ENCODE results near the gene SLC22A24. TPM values are rescaled to one million over a fixed set of nuclear protein-coding genes. Genes with fewer than 3 reads are reported as not detected.

The SLC22A24 gene, protein sequence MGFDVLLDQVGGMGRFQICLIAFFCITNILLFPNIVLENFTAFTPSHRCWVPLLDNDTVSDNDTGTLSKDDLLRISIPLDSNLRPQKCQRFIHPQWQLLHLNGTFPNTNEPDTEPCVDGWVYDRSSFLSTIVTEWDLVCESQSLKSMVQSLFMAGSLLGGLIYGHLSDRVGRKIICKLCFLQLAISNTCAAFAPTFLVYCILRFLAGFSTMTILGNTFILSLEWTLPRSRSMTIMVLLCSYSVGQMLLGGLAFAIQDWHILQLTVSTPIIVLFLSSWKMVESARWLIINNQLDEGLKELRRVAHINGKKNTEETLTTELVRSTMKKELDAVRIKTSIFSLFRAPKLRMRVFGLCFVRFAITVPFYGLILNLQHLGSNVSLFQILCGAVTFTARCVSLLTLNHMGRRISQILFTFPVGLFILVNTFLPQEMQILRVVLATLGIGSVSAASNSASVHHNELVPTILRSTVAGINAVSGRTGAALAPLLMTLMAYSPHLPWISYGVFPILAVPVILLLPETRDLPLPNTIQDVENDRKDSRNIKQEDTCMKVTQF
- not detected in 2 replicates for total RNA-seq

DNA sequence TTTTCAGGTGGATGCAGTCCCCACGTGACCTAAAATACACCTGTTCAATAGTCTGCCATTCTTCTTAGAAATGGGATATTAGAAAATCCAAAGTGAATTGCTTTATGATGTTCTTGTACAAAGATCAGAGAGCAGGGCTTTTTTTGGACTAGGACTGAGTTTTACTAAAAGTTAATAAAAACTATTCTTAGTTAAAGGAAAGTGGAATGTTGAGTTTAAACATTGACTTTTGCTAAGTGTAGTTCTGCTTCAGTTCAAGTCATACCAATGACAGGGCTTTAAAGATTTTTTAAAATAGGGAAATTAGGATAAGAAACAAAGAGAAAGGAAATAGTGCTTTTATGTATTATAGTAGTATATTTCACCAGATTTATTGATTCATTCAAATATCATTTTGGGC lies at the start of gene SLC22A24:
Gene SLC22A24 (minus strand): TSS at position 101 of the 400 bp plus-strand sequence. CDS start 442 bp downstream, outside the sequence.

Other genes with a start within 250 kb of the SLC22A24 start
- 0.07 TPM in 1 of 2 replicates, not detected in the other for gene CHRM1, start 222.9 kb downstream of the SLC22A24 start, total RNA-seq
- gene SLC22A6, start 159.3 kb downstream of the SLC22A24 start, total RNA-seq: not detected in 2 replicates
- not detected in 2 replicates for gene SLC22A8, start 128.4 kb downstream of the SLC22A24 start, total RNA-seq
- gene SLC22A25, start 99.4 kb upstream of the SLC22A24 start, total RNA-seq: not detected in 2 replicates
- gene SLC22A9, start 225.6 kb upstream of the SLC22A24 start, total RNA-seq: not detected in 2 replicates